Measurements from ENCODE around the gene CYP27B1. TPM values are rescaled to one million over a fixed set of nuclear protein-coding genes. Genes with fewer than 3 reads are reported as not detected.

Gene CYP27B1, protein sequence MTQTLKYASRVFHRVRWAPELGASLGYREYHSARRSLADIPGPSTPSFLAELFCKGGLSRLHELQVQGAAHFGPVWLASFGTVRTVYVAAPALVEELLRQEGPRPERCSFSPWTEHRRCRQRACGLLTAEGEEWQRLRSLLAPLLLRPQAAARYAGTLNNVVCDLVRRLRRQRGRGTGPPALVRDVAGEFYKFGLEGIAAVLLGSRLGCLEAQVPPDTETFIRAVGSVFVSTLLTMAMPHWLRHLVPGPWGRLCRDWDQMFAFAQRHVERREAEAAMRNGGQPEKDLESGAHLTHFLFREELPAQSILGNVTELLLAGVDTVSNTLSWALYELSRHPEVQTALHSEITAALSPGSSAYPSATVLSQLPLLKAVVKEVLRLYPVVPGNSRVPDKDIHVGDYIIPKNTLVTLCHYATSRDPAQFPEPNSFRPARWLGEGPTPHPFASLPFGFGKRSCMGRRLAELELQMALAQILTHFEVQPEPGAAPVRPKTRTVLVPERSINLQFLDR
- 0.19 TPM for polyA plus RNA-seq (2012; ENCODE audit: missing spikeins)

DNA sequence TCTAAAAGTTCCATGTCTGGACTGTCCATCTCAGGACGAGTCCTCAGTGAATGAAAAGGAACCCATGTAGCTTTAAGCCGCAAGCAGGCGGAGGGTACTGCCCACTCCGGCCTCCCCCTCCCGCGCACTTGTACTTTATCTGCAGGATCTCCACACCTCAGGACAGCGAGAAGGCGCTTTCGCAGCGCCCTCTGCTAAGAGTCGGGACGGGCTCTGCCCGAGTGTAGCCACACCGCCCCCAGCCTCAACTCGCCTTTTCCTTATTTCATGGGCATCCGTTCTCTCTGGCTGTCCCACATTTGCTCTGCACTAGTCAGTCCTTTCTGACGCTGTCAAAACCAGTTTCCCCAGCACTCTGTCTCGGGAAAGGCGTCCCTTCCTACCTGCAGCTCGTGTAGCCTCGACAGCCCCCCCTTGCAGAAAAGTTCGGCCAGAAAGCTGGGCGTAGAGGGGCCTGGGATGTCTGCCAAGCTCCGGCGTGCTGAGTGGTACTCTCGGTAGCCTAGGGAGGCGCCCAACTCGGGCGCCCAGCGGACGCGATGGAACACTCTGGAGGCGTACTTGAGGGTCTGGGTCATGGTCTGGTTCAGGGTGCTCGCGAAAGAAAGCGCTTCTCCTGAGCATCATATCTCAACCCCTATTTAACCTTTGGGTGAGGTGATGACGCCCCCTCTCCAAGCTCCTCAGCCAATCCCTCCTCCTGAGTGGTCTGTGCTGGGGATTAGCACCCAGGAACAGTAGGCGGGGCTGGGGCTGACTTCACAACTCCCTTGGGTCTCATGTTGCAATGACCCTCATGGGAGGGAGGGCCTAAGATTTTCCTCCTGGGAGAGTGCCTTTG is at the start of gene CYP27B1:
Gene CYP27B1, minus strand, starts transcription at position 615 of the 841 bp plus-strand sequence. Its CDS starts 37 bp downstream, at position 578.
- FAIRE-seq = no peak
- no peak for DNase-seq (ENCODE audit: insufficient read length)
- TF ChIP-seq POLR2A (IDR thresholded peaks at IDR 0.05; ENCODE audit: low read depth, low read length) (no peak), POLR2AphosphoS5 (IDR thresholded peaks at IDR 0.05; ENCODE audit: low read depth, low read length) (no peak), TAF1 (IDR thresholded peaks at IDR 0.05; ENCODE audit: borderline replicate concordance, low read depth, low read length) (no peak)

DNA sequence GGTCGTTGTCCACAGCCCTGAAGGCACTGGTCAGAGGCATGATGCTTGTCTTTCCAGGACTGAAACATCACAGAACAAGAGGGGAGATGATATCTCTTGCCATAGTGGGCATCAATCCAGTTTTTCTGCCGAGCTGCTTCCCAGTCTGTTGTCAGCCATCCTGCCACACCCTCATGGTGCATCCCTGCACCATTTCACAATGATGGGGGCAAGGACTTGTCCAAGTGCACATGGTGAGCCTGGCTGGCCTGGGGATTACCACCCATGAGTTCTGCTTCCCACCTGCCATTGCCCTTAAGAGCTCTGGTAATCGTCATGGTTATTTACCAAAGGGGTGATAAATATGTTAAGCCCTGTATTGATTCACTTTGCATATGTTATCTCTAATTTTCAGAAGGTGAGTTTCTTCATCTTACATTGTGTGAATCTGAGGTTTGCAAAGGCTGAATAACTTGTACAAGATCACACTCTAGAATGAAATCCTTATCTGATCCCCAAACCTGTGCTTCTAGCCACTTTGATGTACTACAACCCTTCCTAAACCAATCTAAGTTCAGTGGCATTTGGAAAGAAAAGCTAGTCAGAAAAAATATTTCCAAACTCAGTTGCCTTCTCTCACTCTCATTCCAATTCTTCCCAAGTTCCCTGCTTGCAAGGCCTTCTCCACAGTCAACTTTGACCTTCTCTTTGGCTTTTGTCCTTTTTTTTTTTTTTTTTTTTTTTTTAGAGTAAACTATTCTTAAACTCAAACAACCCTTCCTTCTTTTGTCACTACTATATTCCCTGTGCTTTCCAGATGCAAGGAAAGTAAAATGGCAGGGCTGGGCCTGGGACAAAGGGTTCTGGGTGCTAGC is 49.4 kb upstream of the CYP27B1 start:
- DNase-seq (ENCODE audit: insufficient read length) (no peak), FAIRE-seq (no peak)
- TF ChIP-seq POLR2AphosphoS5 (IDR thresholded peaks at IDR 0.05; ENCODE audit: low read depth, low read length) (no peak), POLR2A (IDR thresholded peaks at IDR 0.05; ENCODE audit: low read depth, low read length) (no peak), TAF1 (IDR thresholded peaks at IDR 0.05; ENCODE audit: borderline replicate concordance, low read depth, low read length) (no peak)

DNA sequence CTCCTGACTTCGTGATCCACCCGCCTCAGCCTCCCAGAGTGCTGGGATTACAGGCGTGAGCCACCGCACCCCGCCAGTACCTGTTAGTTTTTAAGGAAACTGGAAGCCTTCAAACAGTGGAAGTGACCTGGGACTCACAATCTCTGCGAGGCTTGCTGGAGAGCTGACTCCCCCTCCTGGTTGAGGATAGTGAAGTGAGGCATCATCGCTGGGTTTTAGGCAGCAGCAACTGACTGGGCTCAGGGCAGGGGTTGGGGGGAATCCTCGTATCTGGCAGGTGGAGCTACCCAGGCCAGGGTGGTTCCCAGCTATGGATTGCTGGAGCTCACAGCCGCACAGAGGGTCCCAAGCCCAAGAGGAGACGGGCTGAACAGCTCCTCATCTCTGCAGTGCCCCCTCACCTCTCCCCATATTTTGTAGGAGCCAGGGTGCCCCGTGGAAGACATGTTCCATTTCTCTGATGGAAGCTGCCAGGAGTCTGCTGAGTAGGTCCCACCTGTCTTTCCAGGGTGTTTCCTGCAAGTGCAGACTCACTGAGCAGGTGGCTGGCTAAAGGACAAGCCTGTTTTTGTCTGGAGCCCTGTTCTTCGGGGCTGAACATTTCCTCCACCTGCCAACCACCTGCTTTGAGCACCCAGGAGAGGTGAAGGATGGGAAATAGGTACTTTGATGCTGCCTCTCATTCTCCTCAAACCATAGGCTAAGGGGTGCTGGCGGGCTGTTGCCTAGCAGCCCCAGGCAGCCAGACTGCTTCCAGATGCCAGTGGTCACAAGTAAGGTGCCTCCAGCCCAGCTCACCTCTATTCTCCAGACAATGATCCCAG is 48.5 kb upstream of the CYP27B1 start:
- no peak for DNase-seq (ENCODE audit: insufficient read length)

DNA sequence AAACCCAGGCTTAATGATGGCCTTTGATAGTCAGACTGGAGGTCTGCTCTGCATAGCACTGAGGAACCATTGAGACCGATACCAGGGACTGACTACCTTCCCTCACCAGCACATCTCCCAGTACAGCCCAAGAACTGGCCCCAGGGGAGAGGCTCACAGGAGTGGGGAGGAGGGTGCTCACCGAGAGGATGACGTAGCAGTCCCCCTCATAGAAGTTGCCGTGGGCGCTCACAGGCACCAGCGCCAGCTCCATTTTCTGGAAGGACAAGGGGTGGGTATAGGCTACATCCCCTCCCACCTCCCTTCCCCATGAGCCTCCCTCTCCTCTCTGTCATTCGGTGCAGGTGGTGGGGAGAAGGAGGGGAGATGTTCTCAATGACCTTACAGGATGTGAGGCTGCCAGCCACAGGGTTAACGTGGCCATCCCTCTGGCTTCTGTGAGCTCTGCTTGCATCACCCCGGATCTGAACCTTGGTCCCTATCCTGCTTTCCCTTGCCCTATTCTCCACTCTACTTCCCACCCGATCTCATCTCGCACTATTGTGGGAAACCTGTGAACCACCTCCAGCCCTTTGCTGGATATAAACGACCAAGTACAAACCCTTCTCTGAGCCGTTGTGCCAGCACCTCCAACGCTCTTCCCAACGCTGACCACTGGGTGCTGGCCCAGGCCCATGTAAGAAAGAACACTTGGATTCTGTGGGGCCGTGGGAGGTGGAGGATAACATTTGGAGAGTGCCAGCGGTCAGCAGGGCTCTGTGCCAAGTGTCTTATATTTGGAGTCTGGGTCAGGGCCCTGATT is 47.3 kb upstream of the CYP27B1 start:
- FAIRE-seq = no peak
- no peak for TF ChIP-seq POLR2AphosphoS5 (IDR thresholded peaks at IDR 0.05; ENCODE audit: low read depth, low read length)
- TF ChIP-seq POLR2A (IDR thresholded peaks at IDR 0.05; ENCODE audit: low read depth, low read length) = no peak
- TF ChIP-seq TAF1 (IDR thresholded peaks at IDR 0.05; ENCODE audit: borderline replicate concordance, low read depth, low read length) = no peak
- DNase-seq (ENCODE audit: insufficient read length) = no peak

More for the DNA sequence above, 48.5 kb upstream of the CYP27B1 start:
- TF ChIP-seq POLR2A (IDR thresholded peaks at IDR 0.05; ENCODE audit: low read depth, low read length) = no peak
- no peak for TF ChIP-seq POLR2AphosphoS5 (IDR thresholded peaks at IDR 0.05; ENCODE audit: low read depth, low read length)
- no peak for TF ChIP-seq TAF1 (IDR thresholded peaks at IDR 0.05; ENCODE audit: borderline replicate concordance, low read depth, low read length)
- FAIRE-seq = no peak

DNA sequence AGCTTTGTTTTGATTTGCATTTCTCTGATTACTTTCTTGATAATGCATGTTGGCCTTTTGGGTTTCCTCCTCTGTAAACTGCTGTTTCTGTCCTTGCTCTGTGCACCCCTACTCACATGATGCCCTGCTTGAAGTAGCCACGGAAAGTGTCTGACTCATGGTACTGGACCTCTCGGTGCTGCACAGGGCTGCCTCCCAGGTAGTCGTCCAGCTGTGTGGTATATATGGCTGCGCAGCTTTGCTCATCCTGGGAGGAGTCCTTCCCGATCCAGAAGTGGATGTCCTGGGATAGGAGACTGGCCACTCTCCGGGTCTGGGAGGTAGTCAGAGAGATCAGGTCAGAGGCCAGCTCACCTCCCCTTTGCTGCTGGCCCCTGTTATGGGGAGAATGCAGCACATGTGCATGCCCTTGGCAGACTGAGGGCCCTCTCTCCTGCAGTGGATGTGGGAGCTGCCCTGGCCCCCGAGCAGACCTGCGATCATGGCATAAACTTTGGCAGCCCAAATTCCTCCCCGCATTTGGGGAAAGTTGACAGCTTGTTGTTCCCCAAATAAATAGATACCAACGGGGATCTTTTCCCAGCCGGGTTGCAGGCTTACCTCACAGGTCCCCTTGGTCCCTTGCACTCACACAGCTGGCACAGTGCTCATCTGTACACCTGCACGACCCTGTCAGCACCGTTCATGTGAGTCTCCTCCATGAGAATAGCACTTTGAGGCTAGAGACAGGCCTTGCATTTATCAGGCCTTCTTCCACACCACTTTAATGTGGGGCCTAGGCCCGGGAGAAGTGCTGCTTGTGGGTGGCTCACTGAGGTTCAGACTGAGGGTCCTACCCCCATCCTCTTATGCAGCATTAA is 46.5 kb upstream of the CYP27B1 start:
- FAIRE-seq (no peak), DNase-seq (ENCODE audit: insufficient read length) (no peak)
- no peak for TF ChIP-seq POLR2AphosphoS5 (IDR thresholded peaks at IDR 0.05; ENCODE audit: low read depth, low read length)
- no peak for TF ChIP-seq TAF1 (IDR thresholded peaks at IDR 0.05; ENCODE audit: borderline replicate concordance, low read depth, low read length)
- TF ChIP-seq POLR2A (IDR thresholded peaks at IDR 0.05; ENCODE audit: low read depth, low read length) = no peak

DNA sequence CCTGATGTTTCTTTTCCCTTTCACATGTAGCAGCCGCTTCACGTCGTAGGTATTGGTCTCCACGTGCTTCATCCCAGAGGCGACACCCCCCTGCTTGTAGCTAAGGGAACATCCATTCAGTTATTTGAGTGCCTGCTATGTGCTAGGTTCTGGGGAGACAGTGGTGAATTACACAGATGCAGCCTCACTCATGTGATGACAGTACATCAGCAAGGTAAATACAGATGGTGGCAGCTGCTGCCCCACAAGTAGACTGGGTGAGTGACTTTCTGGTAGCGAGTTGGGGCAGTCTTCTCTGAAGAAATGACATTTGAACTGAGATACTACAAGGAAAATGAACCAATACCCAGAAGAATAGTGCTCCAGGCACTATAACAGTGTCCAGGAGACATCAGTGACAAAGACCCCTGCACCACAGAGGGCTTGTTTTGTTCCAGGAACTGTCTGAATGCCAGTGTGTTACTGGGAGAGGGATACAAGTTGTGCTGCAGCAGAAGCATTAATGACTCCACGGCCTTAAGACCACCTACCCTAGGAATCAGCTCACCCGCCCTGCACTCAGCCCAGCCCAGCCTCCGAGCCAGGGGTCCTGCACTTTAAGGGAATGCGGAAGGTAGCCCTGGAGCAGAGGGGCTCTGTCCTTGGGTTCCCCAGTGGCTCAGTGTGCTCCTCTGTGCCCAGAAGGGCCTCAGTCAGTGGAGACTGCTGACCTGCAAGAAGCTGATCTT is 44.3 kb upstream of the CYP27B1 start:
- no peak for FAIRE-seq
- TF ChIP-seq TAF1 (IDR thresholded peaks at IDR 0.05; ENCODE audit: borderline replicate concordance, low read depth, low read length) (no peak), POLR2A (IDR thresholded peaks at IDR 0.05; ENCODE audit: low read depth, low read length) (no peak), POLR2AphosphoS5 (IDR thresholded peaks at IDR 0.05; ENCODE audit: low read depth, low read length) (no peak)
- DNase-seq (ENCODE audit: insufficient read length) = no peak

DNA sequence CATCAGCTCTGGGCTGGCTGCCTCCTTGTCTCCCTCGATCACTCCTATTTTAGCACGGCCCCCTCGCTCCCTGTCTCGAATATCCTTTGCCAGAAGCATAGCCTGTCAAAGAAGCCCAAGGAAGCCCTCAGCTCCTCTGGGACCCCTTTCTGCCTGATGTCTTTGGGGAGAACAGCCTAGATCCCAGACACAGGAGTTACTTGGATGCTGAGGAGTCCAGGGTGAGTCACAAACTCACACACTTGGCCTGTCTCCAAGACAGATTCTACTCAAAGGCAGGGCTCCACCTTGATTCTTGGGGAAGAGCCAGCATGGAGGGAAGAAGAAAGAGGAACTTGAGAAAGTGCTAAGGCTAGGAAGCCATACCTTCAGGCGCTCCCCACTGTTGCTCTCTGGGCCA is 43.6 kb upstream of the CYP27B1 start:
- FAIRE-seq = no peak
- no peak for TF ChIP-seq POLR2AphosphoS5 (IDR thresholded peaks at IDR 0.05; ENCODE audit: low read depth, low read length)
- TF ChIP-seq TAF1 (IDR thresholded peaks at IDR 0.05; ENCODE audit: borderline replicate concordance, low read depth, low read length) = no peak
- no peak for TF ChIP-seq POLR2A (IDR thresholded peaks at IDR 0.05; ENCODE audit: low read depth, low read length)
- no peak for DNase-seq (ENCODE audit: insufficient read length)

DNA sequence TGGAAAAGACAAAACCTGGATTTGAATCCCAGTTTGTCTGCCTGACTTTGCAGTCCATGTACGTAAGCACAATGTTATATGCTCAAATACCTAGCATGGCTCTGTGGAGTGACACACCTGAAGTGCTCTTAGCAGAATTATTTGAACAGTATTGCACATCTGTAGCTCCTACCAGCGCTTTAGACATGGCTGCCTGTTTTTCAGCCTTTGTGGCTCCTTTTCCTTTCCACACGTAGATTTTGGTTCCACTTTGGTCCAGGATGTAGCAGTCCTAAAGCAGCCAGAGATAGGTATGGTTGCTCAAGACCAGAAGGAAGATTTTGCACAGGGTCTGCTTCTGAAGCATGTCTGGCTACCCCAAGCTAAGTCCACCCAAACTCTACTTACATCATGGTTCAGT is 42.5 kb upstream of the CYP27B1 start:
- FAIRE-seq = no peak
- no peak for DNase-seq (ENCODE audit: insufficient read length)
- TF ChIP-seq POLR2A (IDR thresholded peaks at IDR 0.05; ENCODE audit: low read depth, low read length) (no peak), TAF1 (IDR thresholded peaks at IDR 0.05; ENCODE audit: borderline replicate concordance, low read depth, low read length) (no peak), POLR2AphosphoS5 (IDR thresholded peaks at IDR 0.05; ENCODE audit: low read depth, low read length) (no peak)
